Heart left ventricle (tissue), 16 donors: ENCODE measurements around the gene UNC13C. TPM values are rescaled to one million over a fixed set of nuclear protein-coding genes. Genes with fewer than 3 reads are reported as not detected.
A peak's percentile ranks its signal among the peaks of the same experiment; 100 is the strongest.
"Not testable (repeated sequence)": the region's sequence is repeated elsewhere in the genome, so short reads cannot be mapped to it uniquely, and the experiment has no call there.

ENCODE experiments used
- ATAC-seq, 4 donors: fragments of 200-7000 bp; cut with Tn5 transposase; one replicate each; pipeline ENCODE4 v1.9.1; 2020 to 2022; ENCODE audit warnings: moderate library complexity in 4 of 4, mild to moderate bottlenecking in 3 of 4, moderate number of reproducible peaks in 1 of 4
- DNase-seq, 5 donors: peaks; one replicate each; pipeline ENCODE4 v3.0.0-alpha.2; 2020
- H3K27ac ChIP-seq, 12 donors: fragments of 200-600 bp; sonication (generic) in 4 of 12; one replicate each; pipeline versions ENCODE4 v1.5.0 to v1.8.0; 2016 to 2022; ENCODE audit warnings: mild to moderate bottlenecking in 2 of 12
- H3K27me3 ChIP-seq, 9 donors: fragments of 200-600 bp; sonication (generic) in 2 of 9; one replicate each; pipeline versions ENCODE4 v1.5.1 to v1.8.0; 2016 to 2022; ENCODE audit warnings: mild to moderate bottlenecking in 3 of 9
- H3K36me3 ChIP-seq, 9 donors: fragments of 200-600 bp; sonication (generic) in 2 of 9; one replicate each; pipeline versions ENCODE4 v1.5.0 to v1.8.0; 2018 to 2022; ENCODE audit warnings: mild to moderate bottlenecking in 2 of 9
- H3K4me1 ChIP-seq, 12 donors: fragments of 200-600 bp; sonication (generic) in 4 of 12; one replicate each; pipeline versions ENCODE4 v1.5.0 to v1.8.0; 2016 to 2022; ENCODE audit warnings: mild to moderate bottlenecking in 3 of 12
- H3K4me3 ChIP-seq, 12 donors: fragments of 200-600 bp; sonication (generic) in 4 of 12; one replicate each; pipeline versions ENCODE4 v1.5.0 to v1.8.0; 2017 to 2022; ENCODE audit warnings: mild to moderate bottlenecking in 9 of 12, moderate library complexity in 4 of 12
- H3K9me3 ChIP-seq, 12 donors: fragments of 200-600 bp; sonication (generic) in 4 of 12; one replicate each; pipeline versions ENCODE4 v1.5.0 to v1.8.0; 2016 to 2022; ENCODE audit warnings: mild to moderate bottlenecking in 1 of 12
- CTCF ChIP-seq, 12 donors: fragments of 200-600 bp; sonication (generic) in 4 of 12; IDR thresholded peaks; one replicate each; pipeline versions ENCODE4 v1.5.0 to v1.8.0; 2018 to 2022; ENCODE audit warnings: antibody characterized with exemption in 12 of 12, mild to moderate bottlenecking in 5 of 12
- POLR2A ChIP-seq, 2 donors: fragments of 450-650 bp; IDR thresholded peaks; one replicate each; pipeline ENCODE4 v1.6.1; 2017; ENCODE audit warnings: antibody characterized with exemption in 2 of 2, mild to moderate bottlenecking in 2 of 2, moderate library complexity in 2 of 2
- WGBS, 4 donors: extraction: QIAGEN DNeasy Blood & Tissue Kit in 2 of 4; methylation state at CpG; one replicate each; pipeline versions ENCODE4 v1.1.5 to v1.1.7; 2013 to 2018; 5-methylcytosine and 5-hydroxymethylcytosine counted together
- intact Hi-C, 10 donors: fragments of 100-400 bp; cut with DNase I; formaldehyde crosslinking; loops; one replicate each; pipeline versions ENCODE4 v1.11.1 to v1.14.2; 2022
- long read RNA-seq, 3 donors: library from polyadenylated mRNA; unstranded; transcript quantifications; one replicate each; pipeline ENCODE4 v2.0.0, GENCODE V29; 2020 to 2021
- polyA plus RNA-seq, 2 donors: library from polyadenylated mRNA; stranded (reverse); fragments of 200-250 nt; gene quantifications; one replicate each; pipeline ENCODE4 v1.2.3, GENCODE V29; 2013
- total RNA-seq, 9 donors: library from RNA; depleted of rRNA in 2 of 9; stranded (reverse); fragments of >200 nt in 2 of 9; fragmentation: NEBNext Ultra II Directional in 3 of 9; extraction: Animal tissue kit (Norgen Biotek cat#: 25700) in 3 of 9; gene quantifications; one replicate each; pipeline versions ENCODE4 v1.1.0 to v1.2.4, GENCODE V29; 2016 to 2023
- donor health status: ischemic (EF 13 %, LVEDD 7.1; RV severe dilation, severe dysfunction).
- donor health status: healthy with polysubstance abuse.
- donor health status: DM: no; HTN: yes; CAD: no.
- donor health status: DM: no; HTN: no; CAD: no.
- donor health status: ischemic (EF 25% LVEDD 6.9; RV normal size, moderate dysfunction).
- donor health status: ischemic (EF 25% LVEDD 5.7; RV mildly dilated, moderate dysfunction).
- donor health status: healthy.
- donor health status: DM: yes; HTN: yes; CAD: no.
- donor health status: ischemic (EF 35%, LVEDD 5.7; RV mildly dilated, moderate dysfunction).
- donor health status: nonischemic (EF 11% LVEDD 7.7; RV severe dilation, severe dysfunction).
- donor health status: DM: yes; HTN: yes; CAD: no.
- donor health status: PGD.
- donor health status: ischemic (EF 29% LVEDD 5.4; RV normal size, mild dysfunction).
- donor health status: nonischemic (EF 23%, LVEDD 6.1; RV moderate dilation, normal function).

The UNC13C gene
- total RNA-seq (under 1 TPM in 6 of 9 donors, not detected in 3; 0.07 to 0.71 (median 0.39) TPM), polyA plus RNA-seq (not detected)
- long read RNA-seq, donor 1: 0 reads
- long read RNA-seq, donor 2: 0 reads
- long read RNA-seq, donor 3: 0 reads

GRCh38 chr15:53978253-53978906 lies at the start of gene UNC13C:
UNC13C (plus strand) TSS chr15:53978441; CDS start chr15:54012904, 34,463 bp downstream.
- Histone ChIP-seq H3K4me3 (peak within 1 kb of the TSS in 11 of 12 donors; percentile 5 to 55 (median 34)), H3K4me1 (peaks cover 0 to 12% (median 0%) of the 10 kb centered on the region in 12 donors), H3K27ac (peak within 1 kb of the TSS in 1 of 12 donors; percentile 35), H3K9me3 (peaks cover 0 to 5% (median 0%) of the 10 kb centered on the region in 12 donors), H3K36me3 (no peaks in the 10 kb centered on the region), H3K27me3 (peaks cover 0 to 46% (median 7%) of the 10 kb centered on the region in 9 donors)
- ATAC-seq: peak; percentile 37 to 67 (median 54)
- TF ChIP-seq CTCF (IDR thresholded peaks at IDR 0.05) (no peak), POLR2A (IDR thresholded peaks at IDR 0.05) (no peak)
- intact Hi-C loops: no loop called here
- WGBS, 4 donors: 1 to 4% (median 2%) methylated on average over 22 to 30 of the region's 30 CpGs
- peak in 2 of 5 donors; percentile 25 to 44 for DNase-seq

GRCh38 chr15:53936137-53936536 lies 42.1 kb upstream of the UNC13C start:
- TF ChIP-seq POLR2A (IDR thresholded peaks at IDR 0.05) (no peak), CTCF (IDR thresholded peaks at IDR 0.05) (no peak)
- Histone ChIP-seq H3K27ac (no peak overlapping the region), H3K4me1 (no peaks in the 10 kb centered on the region), H3K9me3 (peaks cover 0 to 42% (median 25%) of the 10 kb centered on the region in 12 donors), H3K27me3 (no peaks in the 10 kb centered on the region), H3K4me3 (no peak overlapping the region), H3K36me3 (no peaks in the 10 kb centered on the region)
- intact Hi-C loops: no loop called here
- ATAC-seq (no peak), DNase-seq (no peak)

GRCh38 chr15:53937632-53938031 lies 40.6 kb upstream of the UNC13C start:
- 60 to 71% (median 70%) methylated on average over 2 of the region's 2 CpGs for WGBS, 4 donors
- ATAC-seq, intact Hi-C loops, H3K4me3 ChIP-seq, H3K4me1 ChIP-seq, DNase-seq, H3K36me3 ChIP-seq, H3K27me3 ChIP-seq, H3K27ac ChIP-seq: not testable (repeated sequence)
- H3K9me3 ChIP-seq: peaks cover 0 to 49% (median 25%) of the 10 kb centered on the region in 12 donors

GRCh38 chr15:53950572-53950971 lies 27.7 kb upstream of the UNC13C start:
- intact Hi-C loops: no loop called here
- 77 to 85% (median 81%) methylated on average over 3 of the region's 3 CpGs for WGBS, 4 donors
- TF ChIP-seq POLR2A (IDR thresholded peaks at IDR 0.05): no peak
- TF ChIP-seq CTCF (IDR thresholded peaks at IDR 0.05): no peak
- Histone ChIP-seq H3K4me1 (no peaks in the 10 kb centered on the region), H3K9me3 (peaks cover 0 to 17% (median 0%) of the 10 kb centered on the region in 12 donors), H3K4me3 (no peak overlapping the region), H3K27ac (no peak overlapping the region), H3K27me3 (no peaks in the 10 kb centered on the region), H3K36me3 (no peaks in the 10 kb centered on the region)
- ATAC-seq (no peak), DNase-seq (no peak)
